D341Med (cell line): Measurements from ENCODE around the gene IGFBPL1.
"Not testable (repeated sequence)": the region's sequence is repeated elsewhere in the genome, so short reads cannot be mapped to it uniquely, and the experiment has no call there.

Experiments
- DNase-seq: peaks from one replicate; pipeline ENCODE4 v3.0.0; 2012; ENCODE audit warnings: low spot score

Gene IGFBPL1, protein sequence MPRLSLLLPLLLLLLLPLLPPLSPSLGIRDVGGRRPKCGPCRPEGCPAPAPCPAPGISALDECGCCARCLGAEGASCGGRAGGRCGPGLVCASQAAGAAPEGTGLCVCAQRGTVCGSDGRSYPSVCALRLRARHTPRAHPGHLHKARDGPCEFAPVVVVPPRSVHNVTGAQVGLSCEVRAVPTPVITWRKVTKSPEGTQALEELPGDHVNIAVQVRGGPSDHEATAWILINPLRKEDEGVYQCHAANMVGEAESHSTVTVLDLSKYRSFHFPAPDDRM

DNA sequence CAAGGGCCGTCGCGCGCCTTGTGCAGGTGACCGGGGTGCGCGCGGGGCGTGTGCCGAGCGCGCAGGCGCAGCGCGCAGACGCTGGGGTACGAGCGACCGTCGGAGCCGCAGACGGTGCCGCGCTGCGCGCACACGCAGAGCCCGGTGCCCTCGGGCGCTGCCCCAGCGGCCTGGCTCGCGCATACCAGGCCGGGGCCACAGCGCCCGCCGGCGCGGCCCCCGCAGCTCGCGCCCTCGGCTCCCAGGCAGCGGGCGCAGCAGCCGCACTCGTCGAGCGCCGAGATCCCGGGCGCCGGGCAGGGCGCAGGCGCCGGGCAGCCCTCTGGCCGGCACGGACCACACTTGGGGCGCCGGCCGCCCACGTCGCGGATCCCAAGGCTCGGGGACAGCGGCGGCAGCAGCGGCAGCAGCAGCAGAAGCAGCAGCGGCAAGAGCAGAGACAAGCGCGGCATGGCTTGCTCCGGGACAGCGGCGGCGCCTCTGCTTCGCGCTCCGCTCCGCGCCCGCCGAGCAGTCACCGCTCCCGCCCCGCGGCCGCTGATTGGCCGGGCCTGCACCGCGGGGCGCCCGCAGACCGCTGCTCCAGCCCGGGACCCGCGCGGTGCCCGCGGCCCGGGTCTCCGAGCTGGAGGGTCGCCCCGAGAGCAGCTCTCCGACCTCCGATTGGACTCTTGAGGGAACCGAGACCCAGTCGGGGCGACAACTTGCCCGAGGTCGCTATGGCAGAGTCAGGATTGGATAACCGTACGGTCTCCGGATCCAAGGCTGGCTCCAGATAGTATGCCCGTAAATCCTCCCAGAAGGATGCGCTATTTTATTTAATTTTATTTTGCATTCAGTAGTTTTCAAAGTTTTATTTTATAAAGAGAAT lies at the start of gene IGFBPL1:
Gene IGFBPL1, minus strand, starts transcription at position 482 of the 871 bp plus-strand sequence. Its CDS starts 30 bp downstream, at position 452.
- DNase-seq = peak; percentile 91

DNA sequence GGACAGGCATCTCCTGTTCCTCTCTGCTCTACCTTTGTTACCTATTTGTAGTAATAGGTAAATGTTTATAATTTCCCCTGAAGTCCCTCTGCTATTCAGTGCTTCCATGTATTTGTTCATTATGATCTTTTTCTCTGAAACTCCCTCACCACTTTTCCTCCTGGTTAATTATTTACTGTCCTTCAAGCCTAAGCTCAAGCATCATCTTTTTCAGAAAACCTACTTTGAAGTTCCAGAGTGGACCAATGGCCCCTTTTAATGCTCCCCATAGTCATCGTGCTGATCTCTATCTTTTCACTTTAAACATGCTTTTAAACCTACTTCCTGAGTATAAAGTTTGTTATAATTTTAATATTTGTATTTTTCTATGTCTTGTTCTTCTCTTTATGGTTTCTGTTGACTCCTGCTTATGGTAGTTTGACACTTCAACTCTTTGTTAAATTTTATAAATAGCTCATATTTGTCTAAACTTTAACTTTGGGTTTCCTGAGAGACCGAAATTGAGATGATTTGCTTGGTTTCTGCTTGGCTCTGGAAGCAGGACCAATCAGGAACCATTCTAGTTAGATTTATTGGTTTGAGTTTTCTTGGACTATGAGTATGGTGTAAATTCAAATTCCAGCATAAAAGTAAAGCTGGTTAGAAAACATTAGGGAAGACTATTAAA lies 48.5 kb upstream of the IGFBPL1 start:
- not testable (repeated sequence) for DNase-seq

DNA sequence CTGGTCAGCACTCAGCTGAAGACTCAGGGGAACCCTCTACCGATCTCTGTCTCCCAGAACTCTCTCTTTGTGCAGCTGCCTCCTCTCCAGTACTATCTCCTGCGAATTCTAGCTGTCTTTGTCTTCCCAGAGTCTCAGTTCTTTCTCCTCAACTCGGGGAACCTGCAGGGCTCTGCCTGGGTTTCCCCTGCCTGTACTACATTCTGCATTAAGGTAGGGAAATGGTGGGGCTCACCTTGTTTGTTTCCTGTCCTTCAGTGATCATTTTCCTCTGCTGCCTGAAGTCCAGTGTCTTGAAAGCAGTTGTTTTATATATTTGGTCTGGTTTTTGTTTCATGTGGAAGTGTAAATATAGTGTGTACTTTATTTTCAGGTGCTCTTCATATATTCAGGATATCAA lies 43.1 kb upstream of the IGFBPL1 start:
- DNase-seq = no peak

DNA sequence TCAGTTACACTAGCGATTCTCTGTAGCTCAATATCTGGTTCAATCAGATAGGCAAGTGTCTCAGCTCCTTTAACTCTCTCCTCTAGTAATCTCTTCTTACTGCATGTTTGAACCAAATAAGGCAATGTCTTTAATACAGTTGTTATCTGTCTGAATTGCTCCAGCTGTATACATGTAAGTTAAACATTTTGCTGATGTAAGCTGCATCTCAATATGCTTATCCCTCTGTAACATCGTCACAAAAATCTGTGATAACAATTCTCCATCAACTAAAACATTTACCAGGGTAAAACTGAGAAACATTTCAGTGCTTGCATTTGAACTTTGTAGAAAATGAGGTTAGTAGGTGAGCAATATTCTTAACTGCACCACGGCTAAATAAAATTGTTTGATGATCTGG lies 29.6 kb upstream of the IGFBPL1 start:
- no peak for DNase-seq

DNA sequence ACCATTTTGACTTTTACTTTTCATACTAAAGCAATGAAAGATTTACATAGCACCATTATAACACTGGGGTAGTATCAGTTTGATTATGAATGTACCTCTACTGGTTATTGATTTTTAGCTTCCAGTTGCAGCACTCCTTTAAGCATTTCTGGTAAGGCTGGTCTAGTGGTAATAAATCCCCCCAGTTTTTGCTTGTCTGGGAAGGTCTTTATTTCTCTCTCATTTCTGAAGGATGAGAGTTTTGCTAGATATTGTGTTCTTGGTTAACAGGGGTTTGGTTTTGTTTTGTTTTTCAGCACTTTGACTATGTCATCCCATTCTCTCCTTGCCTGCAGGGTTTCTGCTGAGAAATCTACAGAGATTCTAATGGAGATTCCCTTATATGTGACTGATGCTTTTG lies 26.9 kb upstream of the IGFBPL1 start:
- DNase-seq = no peak

DNA sequence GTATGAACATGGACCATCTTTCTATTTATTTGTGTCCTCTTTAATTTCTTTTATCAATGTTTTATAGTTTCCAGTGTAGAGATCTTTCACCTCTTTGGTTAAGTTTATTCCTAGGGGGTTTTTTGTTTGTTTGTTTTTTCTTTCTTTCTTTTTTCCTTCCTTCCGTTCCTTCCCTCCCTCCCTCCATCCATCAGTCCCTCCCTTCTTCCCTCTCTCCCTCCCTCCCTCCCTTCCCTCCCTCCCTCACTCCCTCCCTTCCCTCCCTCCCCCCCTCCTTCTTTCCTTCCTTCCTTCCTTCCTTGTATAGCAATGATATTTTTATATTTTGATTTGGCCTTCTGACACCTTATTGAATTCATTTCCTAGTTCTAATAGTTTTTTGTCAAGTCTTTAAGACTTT lies 23.4 kb upstream of the IGFBPL1 start:
- no peak for DNase-seq

DNA sequence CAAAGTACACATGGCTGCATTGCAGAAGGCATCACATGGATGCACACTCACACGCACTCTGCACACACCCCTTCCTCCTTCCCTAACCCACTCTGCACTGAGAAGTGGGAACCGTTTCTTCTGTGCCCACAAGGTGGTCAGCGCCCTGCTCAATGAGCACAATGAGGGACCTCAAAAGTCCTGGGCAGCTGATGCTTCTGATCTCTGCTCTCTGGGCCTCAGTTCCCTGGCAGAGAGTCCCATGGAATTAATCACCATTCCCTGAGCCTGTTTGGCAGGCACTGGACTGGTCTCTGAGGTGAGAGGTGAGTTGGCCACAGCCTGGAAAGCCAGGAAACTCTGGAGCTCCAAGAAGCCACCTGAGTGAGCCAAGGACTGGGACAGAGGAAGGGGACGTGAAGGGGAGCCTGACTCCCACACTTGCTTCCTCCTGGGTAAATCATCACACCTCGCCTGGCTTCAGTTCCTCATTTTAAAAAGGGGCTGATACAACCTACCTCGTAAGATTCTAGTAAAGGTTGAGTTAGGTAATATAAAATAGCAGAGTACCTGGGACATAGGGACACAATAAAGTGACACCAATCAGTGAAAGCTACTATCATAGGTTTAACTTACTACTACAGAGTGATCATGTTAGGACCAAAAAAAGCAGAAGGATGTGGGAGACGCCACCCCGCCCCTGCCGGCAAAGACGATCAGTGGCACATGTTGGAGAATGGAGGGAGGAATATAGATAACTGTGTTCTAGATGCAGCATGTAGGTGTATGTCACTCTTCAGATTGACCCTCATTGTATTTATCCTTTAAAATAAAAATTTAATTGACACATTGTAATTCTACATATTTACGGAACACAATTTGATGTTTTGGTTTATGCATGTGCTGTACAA lies 21.1 kb upstream of the IGFBPL1 start:
- no peak for DNase-seq

DNA sequence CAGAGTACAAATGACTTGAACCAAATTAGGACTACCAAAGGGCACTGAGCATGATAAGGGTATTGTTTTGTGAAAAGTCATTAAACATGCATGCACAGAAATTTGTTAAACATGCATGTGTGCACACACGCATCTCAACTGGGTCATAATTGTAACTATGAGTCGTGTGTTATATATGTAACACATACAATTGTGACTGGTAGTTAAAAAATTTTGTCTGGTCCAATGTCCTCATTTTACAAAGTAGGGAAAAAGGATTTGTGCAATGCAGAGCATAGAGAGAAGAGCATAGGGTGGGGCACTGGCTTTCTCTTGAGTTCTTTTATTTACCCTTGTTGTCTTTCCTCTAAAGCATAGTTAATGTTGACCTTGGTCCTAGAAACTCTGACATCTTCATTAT lies 19.3 kb upstream of the IGFBPL1 start:
- DNase-seq = no peak

DNA sequence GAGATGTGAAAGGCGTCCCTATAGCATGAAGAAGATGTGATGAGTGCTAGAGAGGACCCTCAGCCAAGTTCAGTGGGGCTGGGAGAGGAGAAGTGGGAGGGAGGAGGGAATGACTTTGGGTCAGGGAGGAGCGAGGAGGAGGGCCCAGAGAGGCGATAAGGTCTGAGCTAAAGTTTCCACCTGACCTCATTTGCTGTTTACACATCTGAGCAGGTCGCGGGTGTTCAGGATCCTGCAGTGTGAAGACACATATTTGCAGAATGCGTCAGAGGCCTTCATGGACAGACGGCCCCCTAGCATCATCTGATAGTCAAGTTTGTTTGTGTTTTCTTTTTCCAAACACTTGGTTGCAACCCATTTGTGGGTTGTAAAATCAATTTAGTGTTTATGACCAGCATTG lies 18.9 kb upstream of the IGFBPL1 start:
- no peak for DNase-seq

DNA sequence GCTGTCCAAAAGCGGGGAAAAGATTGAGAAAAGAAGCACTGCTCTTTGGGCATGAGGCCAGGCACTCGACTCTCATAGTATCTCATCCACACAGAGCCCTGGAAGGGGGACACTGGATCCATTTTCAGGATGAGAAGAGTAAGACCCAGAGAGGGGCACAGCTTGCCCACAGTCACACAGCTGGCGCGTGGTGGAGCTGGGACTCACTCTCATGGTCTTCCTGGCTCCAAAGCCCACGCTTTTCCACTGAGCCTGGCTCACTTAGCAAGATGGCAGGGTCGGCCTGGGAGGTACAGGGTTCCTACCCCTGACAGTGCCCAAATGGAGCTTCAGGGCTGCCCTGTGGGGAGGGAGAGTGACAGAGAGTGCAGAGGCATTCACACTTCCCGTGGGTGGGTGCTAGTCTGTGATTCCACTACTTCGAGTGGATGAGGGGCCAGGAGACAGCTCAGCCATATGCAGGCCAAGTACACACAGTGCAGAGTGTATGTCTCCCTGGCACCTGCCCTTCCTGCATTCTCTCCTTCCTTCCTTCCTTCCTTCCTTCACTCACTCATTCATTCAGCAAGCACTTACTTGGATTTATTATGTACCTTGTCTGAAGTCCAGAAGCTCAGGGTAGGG lies 18.3 kb upstream of the IGFBPL1 start:
- DNase-seq = no peak

DNA sequence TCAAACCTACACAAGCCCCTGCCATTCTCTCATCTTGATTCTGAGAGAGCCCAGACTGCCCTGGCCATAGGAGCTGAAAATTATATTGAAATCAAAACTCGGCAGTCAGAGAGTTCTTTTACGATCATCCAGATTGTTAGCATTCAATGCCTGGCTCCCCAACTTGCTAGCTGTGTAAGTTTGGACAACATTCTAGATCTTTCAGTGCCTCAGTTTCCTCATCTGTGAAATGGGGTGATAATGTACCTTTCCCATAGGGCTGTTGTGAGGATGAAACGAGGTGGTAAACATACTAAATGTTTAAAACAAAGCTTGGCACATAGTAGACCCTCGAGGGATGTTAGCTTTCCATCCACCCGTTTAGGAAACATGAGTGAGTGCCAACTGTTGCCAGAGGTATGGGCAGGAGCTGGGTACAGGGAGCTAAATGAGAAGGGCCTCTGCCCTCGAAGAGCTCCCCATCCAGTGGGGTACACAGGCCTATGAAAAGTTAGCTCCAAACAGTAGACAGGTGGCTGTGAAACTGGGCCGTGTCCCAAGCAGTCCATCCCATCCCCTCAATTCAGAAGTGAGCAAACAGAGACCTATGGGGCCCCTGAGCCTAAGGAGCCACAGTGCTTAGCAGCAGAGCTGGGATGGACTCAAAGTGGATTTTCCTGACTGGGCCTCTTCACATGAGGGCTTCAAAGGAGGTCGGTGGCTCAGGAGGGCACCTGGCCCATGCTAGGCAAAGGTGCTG lies 17.3 kb upstream of the IGFBPL1 start:
- DNase-seq = no peak

DNA sequence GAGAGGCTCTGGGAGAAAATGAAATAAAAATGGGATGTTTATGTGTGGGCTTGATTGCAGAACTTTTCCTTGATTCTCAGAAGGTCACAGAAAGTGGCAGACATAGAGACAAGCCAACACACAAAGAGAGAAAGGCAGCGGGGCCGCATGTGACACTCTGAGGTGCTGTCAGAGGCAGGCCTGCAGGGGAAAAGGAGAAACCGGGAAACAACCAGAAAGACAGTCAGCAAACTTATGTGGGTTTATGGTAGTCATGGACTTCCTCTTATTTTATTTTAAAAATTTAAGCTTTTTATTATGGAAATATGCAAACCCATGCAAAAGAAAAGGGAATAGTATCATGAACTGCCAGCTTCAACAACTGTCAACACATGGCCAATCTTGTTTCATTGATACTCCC lies 16.3 kb upstream of the IGFBPL1 start:
- no peak for DNase-seq

DNA sequence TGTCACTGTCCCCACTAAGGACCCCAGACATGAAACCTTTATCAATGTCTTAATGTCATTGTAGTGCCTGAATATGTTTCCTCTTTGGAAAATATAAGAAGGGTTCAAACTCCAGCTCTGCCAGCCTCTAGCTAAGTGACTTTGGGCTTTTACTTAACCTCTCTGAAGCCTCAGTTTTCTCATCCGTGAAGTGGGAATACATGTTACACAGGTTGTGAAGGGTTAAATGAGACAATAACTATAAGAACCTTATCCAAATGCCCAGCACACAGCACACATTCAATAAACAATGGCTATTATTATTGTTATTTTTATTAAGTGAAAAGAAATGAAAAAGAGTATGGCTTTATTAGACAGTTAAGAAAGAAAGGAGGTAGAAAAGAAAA lies 15.7 kb upstream of the IGFBPL1 start:
- DNase-seq = no peak

DNA sequence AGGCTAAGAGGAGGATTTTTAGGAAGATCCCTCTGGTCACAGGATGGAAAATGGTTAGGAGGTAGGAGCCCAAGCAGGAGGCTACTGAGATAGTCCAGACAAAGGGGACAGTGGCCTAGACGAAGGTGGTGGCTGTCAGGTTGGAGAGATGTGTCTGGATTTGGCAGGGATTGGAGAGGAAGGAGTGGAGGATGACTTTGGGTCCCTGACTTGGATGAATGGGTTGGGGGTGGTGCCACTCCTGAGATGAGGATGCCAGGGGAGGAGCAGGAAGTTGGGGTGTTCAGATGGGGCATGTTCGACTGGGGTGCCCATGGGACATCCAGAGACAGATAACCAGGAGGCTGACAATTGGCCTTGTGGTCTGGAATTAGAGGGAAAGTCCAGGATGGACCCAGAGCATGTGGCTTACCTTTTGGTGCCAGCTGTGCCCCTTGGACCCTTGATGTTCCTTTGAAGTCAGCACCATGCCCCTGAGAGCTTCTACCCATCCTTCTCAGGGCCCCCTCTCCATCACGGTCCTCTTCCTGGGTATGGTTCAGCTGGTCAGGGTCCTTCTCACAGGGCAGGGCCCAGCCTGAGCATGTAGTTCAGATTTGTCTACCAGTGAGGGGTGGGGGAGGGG lies 15.1 kb upstream of the IGFBPL1 start:
- DNase-seq = no peak

DNA sequence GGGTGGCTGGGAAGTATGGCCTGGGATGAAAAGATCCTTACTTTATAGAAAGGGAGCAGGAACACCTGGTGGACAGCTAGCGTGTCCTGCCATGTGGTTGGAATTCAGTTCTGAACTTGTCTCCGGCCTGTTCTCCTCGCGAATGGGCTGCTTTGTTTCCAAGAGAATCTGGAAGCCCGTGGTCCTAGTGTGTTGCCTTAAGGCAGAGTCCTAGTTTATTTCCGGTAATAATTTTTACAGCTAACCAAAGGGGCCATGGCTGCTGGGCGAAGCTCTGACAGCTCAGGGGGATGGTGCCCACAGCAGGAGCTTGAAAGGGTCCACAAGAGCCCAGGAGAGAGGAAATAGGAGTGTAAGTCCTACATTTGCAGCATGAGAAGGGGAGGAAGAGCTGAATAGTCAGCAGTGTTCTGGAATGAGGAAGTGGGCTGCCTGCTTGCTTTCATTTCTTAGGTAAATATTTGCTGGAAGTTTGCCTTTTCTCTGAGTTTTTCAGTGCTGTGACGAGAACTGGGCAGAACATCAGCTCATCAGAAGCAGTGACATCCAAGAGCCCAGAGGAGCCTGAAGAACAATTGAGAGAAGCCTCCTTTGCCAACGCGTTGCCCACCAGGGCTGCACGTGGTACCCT lies 13.1 kb upstream of the IGFBPL1 start:
- DNase-seq = no peak

DNA sequence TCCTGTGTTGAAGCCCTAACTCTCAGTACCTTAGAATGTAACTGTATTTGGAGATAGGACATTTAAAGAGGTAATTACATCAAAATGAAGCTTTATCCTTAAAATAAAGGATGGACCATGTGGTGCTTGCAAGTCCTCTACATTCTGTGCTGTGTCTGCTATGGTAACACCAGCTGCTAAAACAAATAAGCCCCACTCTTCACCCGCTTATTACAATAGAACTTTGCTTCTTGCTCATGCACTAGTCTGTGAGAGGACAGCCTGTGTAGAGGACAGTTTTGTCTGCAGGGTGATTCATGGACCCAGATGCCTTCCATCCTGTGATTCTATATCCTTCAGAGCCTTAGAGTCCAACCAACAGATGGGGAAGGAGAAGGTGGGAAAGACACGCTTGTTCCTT lies 12.5 kb upstream of the IGFBPL1 start:
- no peak for DNase-seq

DNA sequence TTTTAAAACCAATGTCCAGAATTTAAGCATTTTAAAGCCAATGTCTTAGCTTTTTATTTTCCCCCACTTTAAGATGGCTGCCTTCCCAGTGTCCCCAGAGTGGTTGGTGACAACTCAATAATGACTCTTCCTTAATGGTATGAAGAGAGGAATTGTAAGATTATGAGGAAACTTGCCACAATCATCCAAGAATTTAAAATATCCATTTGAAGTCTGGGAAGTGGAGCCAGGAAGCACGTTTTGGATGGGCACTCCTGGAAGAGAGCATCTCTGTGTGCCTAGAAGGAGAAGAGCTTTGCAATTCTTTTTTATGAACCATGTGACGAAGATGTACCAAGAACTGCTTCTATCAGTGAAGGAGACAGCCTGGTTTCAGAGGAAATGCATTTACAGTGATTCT lies 11.3 kb upstream of the IGFBPL1 start:
- no peak for DNase-seq

DNA sequence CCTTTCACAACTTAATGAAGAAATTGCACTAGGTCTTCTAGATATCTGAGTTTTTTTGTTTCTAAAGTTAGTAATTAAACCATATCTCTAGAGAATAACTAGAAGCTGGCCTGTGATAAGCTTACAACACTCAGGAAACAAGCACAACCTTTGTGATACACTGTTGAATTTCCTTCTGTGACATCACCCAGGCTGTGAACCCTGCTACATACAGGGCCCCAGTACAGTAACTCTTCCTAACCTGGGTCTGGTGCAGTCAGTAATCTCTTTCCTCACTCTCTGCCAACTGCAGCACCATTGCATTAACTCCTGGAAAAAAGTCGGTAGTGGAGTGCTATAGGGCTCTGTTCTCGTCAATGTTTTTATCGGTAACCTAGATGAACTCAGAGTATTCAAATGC lies 10.6 kb upstream of the IGFBPL1 start:
- DNase-seq = no peak

DNA sequence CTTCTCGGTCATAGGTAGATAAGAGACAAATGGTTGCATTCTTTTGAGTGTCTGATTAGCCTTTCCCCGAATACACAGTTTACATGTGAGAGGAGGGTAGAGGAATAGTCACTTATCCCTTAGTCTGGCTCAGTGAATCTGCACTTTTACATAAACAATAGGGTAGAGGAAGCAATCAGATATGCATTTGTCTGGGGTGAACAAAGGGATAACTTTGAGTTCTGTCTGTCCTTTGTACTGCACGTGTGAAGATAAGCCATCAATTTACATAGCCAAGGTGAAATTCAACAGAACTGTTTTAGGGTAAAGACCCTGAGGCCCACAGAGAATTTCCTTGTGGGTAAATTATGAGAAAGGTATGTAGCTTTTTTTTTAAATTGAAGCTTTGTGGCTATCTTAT lies 10.1 kb upstream of the IGFBPL1 start:
- DNase-seq = no peak
